GM23248 (cell line): Measurements from ENCODE around the gene HOXB6.

ENCODE experiments used
- EZH2 ChIP-seq: fragments of 200-600 bp; sonication (generic); IDR thresholded peaks from 2 replicates; pipeline ENCODE4 v1.6.1; 2018; ENCODE audit warnings: antibody characterized with exemption, mild to moderate bottlenecking; ENCODE audit not compliant: insufficient read depth, poor library complexity, severe bottlenecking
- EZH2phosphoT487 ChIP-seq: fragments of 200-600 bp; sonication (generic); IDR thresholded peaks from 2 replicates; pipeline ENCODE4 v1.6.1; 2018; ENCODE audit warnings: antibody characterized with exemption, moderate library complexity, mild to moderate bottlenecking, low read depth; ENCODE audit not compliant: insufficient read depth

DNA sequence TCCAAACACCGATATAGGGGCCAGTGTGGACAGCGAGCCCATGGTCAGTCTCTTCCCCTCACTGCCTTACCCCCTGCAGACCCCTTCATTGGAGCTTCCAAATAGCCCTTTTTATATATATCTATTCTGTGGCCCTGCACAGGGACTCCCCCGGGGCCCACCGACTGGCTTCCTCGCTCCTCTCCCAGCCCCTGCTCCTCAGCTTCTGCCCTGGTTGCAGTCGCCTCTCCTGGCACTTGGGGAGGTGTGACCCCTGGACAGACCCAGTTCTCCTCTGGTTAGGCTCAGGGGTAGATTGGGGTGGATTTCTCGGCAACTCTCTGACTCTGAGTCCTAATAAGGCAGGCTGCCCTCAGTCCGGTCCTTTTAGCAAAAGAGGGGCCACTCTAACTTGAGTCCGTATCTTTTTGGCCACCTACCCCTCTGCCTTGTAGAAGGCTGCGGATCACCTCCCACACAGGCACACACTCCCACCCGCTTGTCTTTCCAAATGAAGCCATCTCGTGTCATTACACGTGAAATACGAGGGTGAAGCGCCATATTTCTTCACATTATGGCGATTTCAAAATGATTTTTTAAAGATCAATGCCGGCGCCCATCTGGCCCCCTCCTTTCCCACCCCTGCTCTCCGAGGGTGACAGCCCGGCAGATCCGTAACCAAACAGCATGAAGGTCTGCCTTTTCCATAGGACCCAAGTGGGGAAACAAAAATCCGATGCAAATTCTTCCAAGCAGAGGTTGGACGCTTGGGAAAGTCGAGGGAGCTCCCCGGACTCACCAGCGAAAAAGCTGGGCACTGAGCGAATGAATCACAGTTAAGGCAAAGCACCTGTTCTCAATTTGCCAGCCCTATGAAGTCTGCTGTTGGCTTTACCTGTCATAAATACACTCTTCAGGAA lies 23.1 kb upstream of the HOXB6 start:
- TF ChIP-seq EZH2, result no peak
- no peak for TF ChIP-seq EZH2phosphoT487
